Endothelial cell of umbilical vein (primary cell): ENCODE measurements around the gene OR52I2. TPM values are rescaled to one million over a fixed set of nuclear protein-coding genes. Genes with fewer than 3 reads are reported as not detected.

Experiments used
- BruUV-seq: library from RNA; stranded (reverse); fragments of 400-500 nt; replicated peaks from 2 replicates; lab custom pipeline; 2021; lab: Mats Ljungman, UMichigan
- CTCF ChIA-PET: fragments of 300-600, 350-600 bp; sonication (Branson Sonifier 250); formaldehyde crosslinking; loops from one replicate; lab custom pipeline; 2021; ENCODE audit warnings: antibody characterized with exemption, inconsistent platforms; lab: Charles Lee
- POLR2A ChIA-PET: fragments of 300-600, 350-600 bp; sonication (Branson Sonifier 250); formaldehyde crosslinking; loops from one replicate; lab custom pipeline; 2021; ENCODE audit warnings: antibody characterized with exemption, inconsistent platforms; lab: Charles Lee
- DNase-seq: peaks from one replicate; pipeline ENCODE4 v3.0.0-alpha.2; 2011; ENCODE audit warnings: low read depth, low spot score
- FAIRE-seq: peaks from 2 replicates; lab custom pipeline; 2011; peaks lifted over from hg19 to GRCh38; lab: Jason Lieb, UNC
- H2AFZ ChIP-seq: 2 replicates; pipeline ENCODE4 v1.6.0; 2012; ENCODE audit warnings: low read depth, low read length, control low read depth, inconsistent platforms
- H3K27ac ChIP-seq: 2 replicates; pipeline ENCODE4 v1.5.1; 2011; ENCODE audit warnings: low read depth, mild to moderate bottlenecking, control low read depth, low read length, moderate library complexity; ENCODE audit not compliant: insufficient read depth
- H3K27me3 ChIP-seq, 2 experiments: 2 replicates each; pipeline versions ENCODE4 v1.6.0 to v1.6.1; 2011; ENCODE audit warnings: low read length in 2 of 2, mixed read lengths in 1 of 2; ENCODE audit not compliant: control insufficient read depth in 2 of 2, insufficient read depth in 2 of 2
- H3K36me3 ChIP-seq, 2 experiments: 2 replicates in 1 of 2; 3 replicates in 1 of 2; pipeline ENCODE4 v1.5.1; 2011; ENCODE audit warnings: low read length in 2 of 2, mild to moderate bottlenecking in 1 of 2, moderate library complexity in 1 of 2; ENCODE audit not compliant: control insufficient read depth in 2 of 2, insufficient read depth in 2 of 2; ENCODE audit errors: extremely low read depth in 1 of 2
- H3K4me1 ChIP-seq: 3 replicates; pipeline ENCODE4 v1.5.1; 2011; ENCODE audit warnings: mild to moderate bottlenecking, low read length; ENCODE audit not compliant: control insufficient read depth, insufficient read depth; ENCODE audit errors: extremely low read depth
- H3K4me2 ChIP-seq: 2 replicates; pipeline ENCODE4 v1.6.1; 2011; ENCODE audit warnings: low read length, control low read depth, mixed read lengths; ENCODE audit not compliant: insufficient read depth
- H3K4me3 ChIP-seq, 3 experiments: fragments of 200-600 bp in 1 of 3; sonication (generic), shearing (Covaris generic) in 1 of 3; replicated peaks in 1 of 3; 2 replicates each; pipeline ENCODE4 v1.5.1; 2011 to 2016; ENCODE audit warnings: control low read depth in 3 of 3, low read length in 3 of 3, mild to moderate bottlenecking in 2 of 3, inconsistent platforms in 1 of 3, low read depth in 1 of 3, moderate library complexity in 1 of 3; ENCODE audit not compliant: insufficient read depth in 1 of 3
- H3K79me2 ChIP-seq: 2 replicates; pipeline ENCODE4 v1.6.0; 2012; ENCODE audit warnings: low read length, inconsistent platforms; ENCODE audit not compliant: control insufficient read depth, insufficient read depth
- H3K9ac ChIP-seq: replicated peaks from 2 replicates; pipeline ENCODE3; 2011; ENCODE audit warnings: low read length, control low read depth; ENCODE audit not compliant: insufficient read depth; ENCODE audit errors: extremely low read depth
- H3K9me1 ChIP-seq: replicated peaks from 3 replicates; pipeline ENCODE4 v1.6.0; 2011; ENCODE audit warnings: mild to moderate bottlenecking, low read length; ENCODE audit not compliant: control insufficient read depth, insufficient read depth; ENCODE audit errors: extremely low read depth
- H3K9me3 ChIP-seq: replicated peaks from 2 replicates; pipeline ENCODE4 v1.5.1; 2012; ENCODE audit warnings: low read length, inconsistent platforms; ENCODE audit not compliant: control insufficient read depth, insufficient read depth
- H4K20me1 ChIP-seq: replicated peaks from 2 replicates; pipeline ENCODE3; 2011; ENCODE audit warnings: mild to moderate bottlenecking, low read length; ENCODE audit not compliant: control insufficient read depth, insufficient read depth; ENCODE audit errors: extremely low read depth
- CTCF ChIP-seq, 2 donors: IDR thresholded peaks; 1 replicate in 1 of 2; 2 replicates in 1 of 2; pipeline ENCODE4 v1.5.1; 2011; ENCODE audit warnings: low read length in 2 of 2, mild to moderate bottlenecking in 2 of 2, moderate library complexity in 2 of 2, control low read depth in 1 of 2, inconsistent platforms in 1 of 2, low read depth in 1 of 2; ENCODE audit not compliant: insufficient read depth in 1 of 2; ENCODE audit errors: extremely low read depth in 1 of 2
- EZH2 ChIP-seq: IDR thresholded peaks from 2 replicates; pipeline ENCODE4 v1.6.1; 2012; ENCODE audit warnings: borderline replicate concordance, low read depth, mild to moderate bottlenecking, moderate library complexity, low read length, inconsistent platforms; ENCODE audit not compliant: severe bottlenecking
- FOS ChIP-seq: IDR thresholded peaks from 2 replicates; pipeline ENCODE4 v1.6.1; 2011; ENCODE audit warnings: mild to moderate bottlenecking, low read length, moderate library complexity, borderline replicate concordance; ENCODE audit not compliant: insufficient read depth
- GATA2 ChIP-seq: IDR thresholded peaks from 2 replicates; pipeline ENCODE4 v1.7.0; 2011; ENCODE audit warnings: low read depth, mild to moderate bottlenecking, moderate library complexity, mixed read lengths, low read length; ENCODE audit not compliant: insufficient read length, insufficient read depth
- JUN ChIP-seq: IDR thresholded peaks from 2 replicates; pipeline ENCODE4 v1.6.1; 2011; ENCODE audit warnings: borderline replicate concordance, low read depth; ENCODE audit not compliant: insufficient read length, insufficient read depth
- MAX ChIP-seq: IDR thresholded peaks from 2 replicates; pipeline ENCODE4 v1.6.1; 2011; ENCODE audit not compliant: insufficient read depth, insufficient read length
- MYC ChIP-seq: IDR thresholded peaks from one replicate; pipeline ENCODE4 v1.6.1; 2011; ENCODE audit warnings: mild to moderate bottlenecking, low read depth, low read length
- POLR2A ChIP-seq: IDR thresholded peaks from 2 replicates; pipeline ENCODE4 v1.6.1; 2012; ENCODE audit warnings: low read depth, mild to moderate bottlenecking, control low read depth, low read length
- POLR2AphosphoS5 ChIP-seq: IDR thresholded peaks from 2 replicates; pipeline ENCODE4 v1.6.1; 2012; ENCODE audit warnings: low read depth, mild to moderate bottlenecking, control low read depth, low read length, moderate library complexity; ENCODE audit not compliant: insufficient read depth
- dilution Hi-C: fragments of 300-500 bp; cut with MboI; formaldehyde crosslinking; loops from one replicate; pipeline ENCODE4 v1.15.0; 2019; ENCODE audit warnings: low sequenced_read_pairs; ENCODE audit not compliant: extremely low pct_ligation_motif_present
- intact Hi-C: fragments of 100-400 bp; cut with micrococcal nuclease; formaldehyde crosslinking; loops from one replicate; pipeline ENCODE4 v1.10.0; 2022
- polyA plus RNA-seq, 4 experiments: library from polyadenylated mRNA; depleted of rRNA in 3 of 4; stranded (reverse) in 3 of 4; unstranded in 1 of 4; fragments of >200 nt; gene quantifications; 2 replicates each; pipeline versions ENCODE4 v1.2.1 to v1.2.3, GENCODE V29; 2011 to 2012; ENCODE audit warnings: missing spikeins in 1 of 4
- total RNA-seq: library from RNA; stranded (reverse); gene quantifications from 2 replicates; pipeline ENCODE4 v1.2.3, GENCODE V29; 2021

OR52I2 gene
- total and polyA plus RNA-seq, 2 donors (not counting 3 experiments of a cell fraction or from before 2014, with no cell fraction given) = not detected

- no peak overlapping the region for H3K27ac ChIP-seq
- no peaks in the 10 kb centered on the region for H3K79me2 ChIP-seq
- no peaks in the 10 kb centered on the region for H3K9me1 ChIP-seq
- BruUV-seq = no TSS peak
- POLR2A ChIA-PET = no interaction called here
- H3K4me2 ChIP-seq = no peak overlapping the region
- no peak overlapping the region for H3K4me3 ChIP-seq
- H3K27me3 ChIP-seq = no peaks in the 10 kb centered on the region
- H3K4me1 ChIP-seq = no peaks in the 10 kb centered on the region
- H3K9ac ChIP-seq = no peak overlapping the region
- DNase-seq (no peak), FAIRE-seq (no peak)
- TF ChIP-seq EZH2 (no peak), GATA2 (no peak), POLR2AphosphoS5 (no peak), JUN (no peak), POLR2A (no peak), MAX (no peak), CTCF (IDR thresholded peaks at IDR 0.05; ENCODE audit: extremely low read depth in 1 of 2, insufficient read depth in 1 of 2, low read depth in 1 of 2, low read length in 2 of 2) (no peak), FOS (no peak), MYC (no peak)
- H2AFZ ChIP-seq = no peak overlapping the region
- intact Hi-C loops = no loop called here
- no peaks in the 10 kb centered on the region for H4K20me1 ChIP-seq
- no peaks in the 10 kb centered on the region for H3K9me3 ChIP-seq
- dilution Hi-C loops = no loop called here
- H3K36me3 ChIP-seq = no peaks in the 10 kb centered on the region
- CTCF ChIA-PET = no interaction called here
Measured at GRCh38 chr11:4580124-4580523, 1.4 kb upstream of the OR52I2 start.
